ENCODE data around the gene TRMT1L. TPM values are rescaled to one million over a fixed set of nuclear protein-coding genes. Genes with fewer than 3 reads are reported as not detected.
A peak's percentile ranks its signal among the peaks of the same experiment; 100 is the strongest.
"Not testable (repeated sequence)": the region's sequence is repeated elsewhere in the genome, so short reads cannot be mapped to it uniquely, and the experiment has no call there.

Gene TRMT1L
- total RNA-seq = 25.2 TPM
- long read RNA-seq, full-length matches to known transcripts = 42 of 52 reads
- long read RNA-seq, partial matches to known transcripts = 5 of 52 reads
- long read RNA-seq, other reads (novel, unspliced or antisense) = 5 of 52 reads

- intact Hi-C loops (cut with micrococcal nuclease) = no loop called here
- DNase-seq (peak; percentile 99), ATAC-seq (peak; percentile 96)
Observed at GRCh38 chr1:185156854-185157598, at the start of gene TRMT1L, which contains the start of gene SWT1. TSS of gene TRMT1L (minus strand) at chr1:185156953. CDS start at chr1:185156712, 241 bp downstream. TSS of gene SWT1 (plus strand) at chr1:185157167. CDS start at chr1:185160842, 3,675 bp downstream.

DNA sequence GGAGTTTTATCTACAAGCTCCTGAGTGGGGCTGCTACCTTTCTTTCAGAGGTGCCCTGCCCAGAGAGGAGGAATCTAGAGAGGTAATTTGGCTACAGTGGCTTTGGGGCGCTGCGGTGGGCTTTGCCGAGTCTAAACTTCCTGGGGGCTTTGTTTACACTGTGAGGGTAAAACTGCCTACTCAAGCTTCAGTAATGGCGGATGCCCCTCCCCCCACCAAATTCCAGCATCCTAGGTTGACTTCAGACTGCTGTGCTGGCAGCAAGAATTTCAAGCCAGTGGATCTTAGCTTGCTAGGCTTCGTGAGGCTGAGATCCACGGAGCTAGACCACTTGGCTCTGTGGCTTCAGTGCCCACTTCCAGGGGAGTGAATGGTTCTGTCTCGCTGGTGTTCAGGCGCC is 44.1 kb upstream of the TRMT1L start:
- intact Hi-C loops (cut with micrococcal nuclease) = no loop called here
- ATAC-seq = no peak
- no peak for DNase-seq

- ATAC-seq; intact Hi-C loops (cut with micrococcal nuclease); DNase-seq: not testable (repeated sequence)
Observed at GRCh38 chr1:185198712-185199111, 42.0 kb upstream of the TRMT1L start.

DNA sequence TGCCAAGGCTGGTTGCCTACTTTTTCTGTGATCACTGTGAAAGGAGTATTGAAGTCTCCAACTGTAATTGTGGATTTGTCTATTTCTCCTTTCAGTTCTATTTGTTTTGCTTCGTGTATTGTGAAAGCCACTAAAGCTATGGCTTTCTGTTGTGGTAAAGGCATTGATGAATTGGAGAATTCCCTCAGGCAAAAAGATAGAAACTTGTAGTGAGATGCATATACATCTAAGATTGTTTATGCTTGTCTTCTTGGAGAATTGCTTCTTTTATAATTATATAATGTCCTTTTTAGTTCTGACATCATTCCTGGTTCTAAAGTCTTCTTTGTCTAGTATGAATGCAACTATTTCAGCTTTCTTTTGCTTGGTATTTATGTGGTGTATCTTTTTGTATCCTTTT is 37.0 kb upstream of the TRMT1L start:
- intact Hi-C loops (cut with micrococcal nuclease) = no loop called here
- DNase-seq = no peak
- no peak for ATAC-seq

GRCh38 chr1:185170291-185170848 is 13.6 kb upstream of the TRMT1L start:
- ATAC-seq (peak; percentile 61), DNase-seq (no peak)
- intact Hi-C loops (cut with micrococcal nuclease) = no loop called here

DNA sequence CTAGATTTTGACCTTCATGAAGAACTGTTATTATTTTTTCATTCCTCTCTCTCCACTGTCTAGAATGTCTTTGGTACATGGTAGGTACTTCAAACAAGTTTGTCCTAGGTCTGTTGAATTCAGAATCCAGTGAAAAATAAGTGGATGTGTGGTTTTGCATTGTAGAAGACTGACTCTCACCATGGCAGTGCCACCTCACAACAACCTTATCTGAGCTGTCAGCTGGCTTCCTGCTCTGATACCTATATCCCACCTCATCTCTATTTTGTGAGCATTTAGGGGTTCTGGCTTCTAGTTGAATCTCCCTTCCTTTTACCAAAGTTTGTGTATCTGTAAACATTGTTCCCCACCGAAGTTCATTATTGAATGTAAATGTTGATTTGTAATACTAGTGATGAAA is 9.4 kb upstream of the TRMT1L start:
- no peak for ATAC-seq
- no peak for DNase-seq
- intact Hi-C loops (cut with micrococcal nuclease) = no loop called here

- intact Hi-C loops (cut with micrococcal nuclease) = no loop called here
- DNase-seq (no peak), ATAC-seq (no peak)
Observed at GRCh38 chr1:185162491-185162890, 5.7 kb upstream of the TRMT1L start.

DNA sequence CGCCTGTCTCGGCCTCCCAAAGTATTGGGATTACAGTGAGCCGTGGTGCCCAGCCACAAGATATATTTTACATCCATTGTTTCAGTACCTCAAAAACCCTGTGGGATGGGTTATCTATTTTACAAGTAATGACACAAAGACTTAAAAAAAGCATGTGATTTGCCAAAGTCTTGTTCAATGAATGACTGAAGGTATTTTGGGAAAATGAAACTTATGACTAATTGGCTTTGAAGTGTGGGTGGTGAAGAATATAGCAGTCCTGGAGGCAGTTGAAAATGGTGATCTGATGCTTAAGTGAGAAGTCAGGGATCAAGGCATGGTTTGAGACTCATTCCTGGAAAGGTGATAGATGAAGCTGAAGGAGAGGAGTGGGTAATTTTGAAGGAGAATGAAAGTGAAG is 3.2 kb upstream of the TRMT1L start:
- intact Hi-C loops (cut with micrococcal nuclease) = no loop called here
- DNase-seq = no peak
- no peak for ATAC-seq

DNA sequence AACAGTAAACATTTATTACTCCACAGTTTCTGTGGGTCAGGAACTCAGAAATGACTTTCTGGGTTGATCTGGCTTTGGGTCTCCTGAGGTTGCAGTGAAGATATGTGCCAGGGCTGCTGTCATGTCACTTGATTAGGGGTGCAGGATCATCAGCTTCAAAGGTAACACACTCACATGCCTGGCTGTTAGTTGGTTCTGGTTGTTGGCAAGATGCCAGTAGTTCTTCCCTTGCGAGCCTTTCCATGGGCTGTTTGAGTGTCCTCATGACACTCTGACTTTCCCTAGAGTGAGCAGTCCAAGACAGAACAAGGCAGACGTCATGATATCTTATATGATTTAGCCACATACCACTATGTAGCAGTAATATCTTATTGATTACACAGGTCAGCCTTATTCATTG is 2.0 kb upstream of the TRMT1L start:
- intact Hi-C loops (cut with micrococcal nuclease) = no loop called here
- DNase-seq (no peak), ATAC-seq (no peak)

- ATAC-seq (no peak), DNase-seq (no peak)
- intact Hi-C loops (cut with micrococcal nuclease) = no loop called here
Observed at GRCh38 chr1:185157599-185158412, 1.1 kb upstream of the TRMT1L start.

DNA sequence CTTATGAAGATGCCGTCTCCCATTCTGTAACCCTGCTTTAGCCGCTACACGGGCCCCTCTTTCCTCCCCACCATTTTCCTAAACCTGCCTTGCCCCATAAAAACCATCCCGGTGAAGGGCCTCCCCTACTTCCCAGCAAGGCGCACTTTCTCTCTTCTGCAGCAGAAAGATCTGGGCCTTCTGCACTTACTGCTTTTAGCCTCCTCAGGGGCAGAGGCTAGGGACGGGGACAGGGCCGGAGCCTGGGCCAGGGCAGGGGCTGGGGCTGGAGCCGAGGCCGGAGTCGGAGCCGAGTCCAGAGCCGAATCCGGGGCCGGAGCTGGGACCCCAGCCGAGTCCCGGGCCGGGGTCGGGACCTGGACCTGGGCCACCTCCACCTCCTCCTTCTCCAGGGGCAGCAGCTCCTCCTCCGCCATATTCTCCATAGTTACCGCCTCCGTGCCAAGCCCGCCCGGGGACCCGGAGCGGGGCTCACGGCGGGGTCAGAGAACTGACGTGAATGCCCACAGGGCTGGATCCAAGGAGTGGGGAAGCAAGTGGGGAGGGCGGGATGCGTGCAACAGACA is 382 bp downstream of the TRMT1L start:
- intact Hi-C loops (cut with micrococcal nuclease) = no loop called here
- ATAC-seq = peak; percentile 56
- DNase-seq = no peak

GRCh38 chr1:185155600-185156287 is 1.0 kb downstream of the TRMT1L start:
- ATAC-seq (no peak), DNase-seq (no peak)
- intact Hi-C loops (cut with micrococcal nuclease) = no loop called here

DNA sequence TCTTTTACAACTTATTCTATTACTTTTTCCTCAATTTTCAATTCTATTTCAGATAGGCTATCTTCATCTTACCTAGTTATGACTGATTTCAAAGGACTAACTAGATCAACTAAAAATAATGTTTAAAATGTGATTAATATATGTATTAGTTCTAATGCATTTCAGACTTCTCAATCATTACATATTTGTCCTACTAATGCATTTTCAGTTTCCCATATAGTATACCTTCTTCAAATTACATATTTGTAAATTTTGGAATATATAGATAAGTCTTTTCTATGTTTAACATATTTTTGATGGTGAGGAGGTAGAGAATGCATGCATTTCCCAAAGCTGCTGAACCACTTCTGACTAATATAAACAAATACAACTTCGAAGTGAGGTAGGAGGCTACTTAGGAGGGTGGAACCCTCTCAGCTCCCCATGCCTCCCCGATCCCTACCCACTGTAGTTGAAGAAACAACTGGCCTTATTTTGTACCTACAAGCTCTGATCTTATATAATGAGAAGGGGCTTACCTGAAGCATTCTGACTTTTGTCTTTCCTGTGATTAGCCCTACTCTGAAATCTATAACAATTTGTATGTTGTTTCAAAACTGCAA is 1.7 kb downstream of the TRMT1L start:
- ATAC-seq (no peak), DNase-seq (no peak)
- intact Hi-C loops (cut with micrococcal nuclease) = no loop called here

DNA sequence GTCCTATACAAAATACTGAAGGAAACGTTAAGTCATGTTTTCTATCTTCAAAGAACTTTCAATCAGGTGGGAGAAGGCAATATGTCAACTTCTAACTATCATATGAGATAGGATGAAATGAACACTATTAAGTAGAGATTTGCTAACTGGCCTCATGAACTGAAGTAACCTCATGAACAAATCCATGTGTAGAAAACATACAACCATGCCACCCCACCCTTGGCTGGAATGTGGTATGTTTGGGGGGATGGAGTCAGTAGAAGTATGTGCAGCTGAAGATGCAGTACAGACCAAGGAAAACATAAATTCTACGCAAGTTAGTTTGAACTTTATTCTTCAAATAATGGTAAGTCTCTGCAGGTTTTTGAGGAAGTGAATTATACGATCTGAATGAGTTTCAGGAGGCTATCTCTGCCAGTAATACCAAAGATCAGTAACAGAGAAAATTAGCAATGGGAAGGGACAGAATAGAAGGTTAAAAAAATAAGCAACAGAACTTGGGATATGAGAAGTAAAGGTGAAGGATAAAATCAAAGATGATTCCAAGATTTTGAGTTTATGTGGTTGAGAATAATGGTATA is 4.5 kb downstream of the TRMT1L start:
- intact Hi-C loops (cut with micrococcal nuclease) = no loop called here
- DNase-seq (no peak), ATAC-seq (no peak)

- intact Hi-C loops (cut with micrococcal nuclease) = no loop called here
- no peak for ATAC-seq
- DNase-seq = no peak
Observed at GRCh38 chr1:185151215-185151614, 5.5 kb downstream of the TRMT1L start.

DNA sequence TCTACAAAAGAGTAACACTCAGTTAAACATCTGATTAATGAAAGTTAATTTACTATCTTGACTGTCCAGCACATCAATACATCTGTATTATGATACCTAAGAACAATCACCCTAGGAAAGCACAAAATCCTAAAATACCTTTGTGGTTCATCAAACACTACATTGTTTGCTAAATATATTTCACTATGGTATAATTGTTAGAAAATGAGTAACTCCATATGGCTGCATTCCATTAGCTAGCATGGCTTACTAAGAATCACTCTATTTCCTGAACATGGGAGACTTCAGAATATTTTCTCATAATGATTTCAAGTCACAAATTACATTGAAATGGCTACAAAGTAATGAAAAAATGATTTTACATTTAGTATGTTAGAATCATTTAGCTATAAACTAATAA is 12.5 kb downstream of the TRMT1L start:
- intact Hi-C loops (cut with micrococcal nuclease) = no loop called here
- no peak for ATAC-seq
- no peak for DNase-seq

- intact Hi-C loops (cut with micrococcal nuclease) = no loop called here
- ATAC-seq = no peak
- DNase-seq = no peak
Observed at GRCh38 chr1:185139246-185139645, 17.5 kb downstream of the TRMT1L start.

GRCh38 chr1:185137896-185138545 is 18.7 kb downstream of the TRMT1L start:
- intact Hi-C loops (cut with micrococcal nuclease) = no loop called here
- DNase-seq (no peak), ATAC-seq (no peak)

Data from left ventricle myocardium superior (tissue), 1 donor.